ENCODE measurements around the gene ADAT3.
"Not testable (repeated sequence)": the region's sequence is repeated elsewhere in the genome, so short reads cannot be mapped to it uniquely, and the experiment has no call there.

ADAT3 gene

GRCh38 chr19:1884291-1884718, 20.9 kb upstream of the ADAT3 start:
- DNase-seq = no peak

GRCh38 chr19:1884719-1885334, 20.4 kb upstream of the ADAT3 start:
- DNase-seq = no peak

- not testable (repeated sequence) for DNase-seq
Observed at GRCh38 chr19:1885398-1886119, 19.6 kb upstream of the ADAT3 start, which contains the start of gene ABHD17A. Gene ABHD17A, minus strand, starts transcription at chr19:1885496. Its CDS starts 3,930 bp downstream, at chr19:1881566.

- not testable (repeated sequence) for DNase-seq
Observed at GRCh38 chr19:1886360-1886759, 18.8 kb upstream of the ADAT3 start.

- DNase-seq = no peak
Observed at GRCh38 chr19:1888385-1888784, 16.8 kb upstream of the ADAT3 start.

GRCh38 chr19:1889907-1890306, 15.3 kb upstream of the ADAT3 start:
- no peak for DNase-seq

- DNase-seq = no peak
Observed at GRCh38 chr19:1893791-1894190, 11.4 kb upstream of the ADAT3 start.

GRCh38 chr19:1896508-1896907, 8.7 kb upstream of the ADAT3 start:
- DNase-seq = no peak

GRCh38 chr19:1901940-1902404, 3.2 kb upstream of the ADAT3 start:
- DNase-seq = peak; percentile 25

GRCh38 chr19:1902923-1903322, 2.3 kb upstream of the ADAT3 start:
- DNase-seq = no peak

- no peak for DNase-seq
Observed at GRCh38 chr19:1904860-1905109, 414 bp upstream of the ADAT3 start.

GRCh38 chr19:1905863-1906375, 720 bp downstream of the ADAT3 start:
- DNase-seq = no peak

GRCh38 chr19:1906985-1907562, 1.9 kb downstream of the ADAT3 start:
- no peak for DNase-seq

GRCh38 chr19:1907563-1908363, 2.6 kb downstream of the ADAT3 start:
- DNase-seq = no peak

- no peak for DNase-seq
Observed at GRCh38 chr19:1908364-1908678, 3.1 kb downstream of the ADAT3 start.

GRCh38 chr19:1909761-1910080, 4.5 kb downstream of the ADAT3 start:
- DNase-seq = no peak

- no peak for DNase-seq
Observed at GRCh38 chr19:1910177-1910576, 5.0 kb downstream of the ADAT3 start.

GRCh38 chr19:1911098-1911497, 5.9 kb downstream of the ADAT3 start:
- DNase-seq = no peak

- DNase-seq = no peak
Observed at GRCh38 chr19:1911995-1912394, 6.8 kb downstream of the ADAT3 start.

- DNase-seq = no peak
Observed at GRCh38 chr19:1912760-1913505, 7.7 kb downstream of the ADAT3 start.

GRCh38 chr19:1913781-1914577, 8.8 kb downstream of the ADAT3 start:
- DNase-seq = no peak

- DNase-seq = no peak
Observed at GRCh38 chr19:1914826-1915341, 9.7 kb downstream of the ADAT3 start.

Measured in SIG-M5 (cell line).